Measurements from ENCODE around the gene ZCCHC10. TPM values are rescaled to one million over a fixed set of nuclear protein-coding genes. Genes with fewer than 3 reads are reported as not detected.
A peak's percentile ranks its signal among the peaks of the same experiment; 100 is the strongest.

The ZCCHC10 gene
- total and polyA plus RNA-seq, 2 donors (not counting 1 experiment from before 2014, with no cell fraction given): 7.4 to 33.1 TPM

DNA sequence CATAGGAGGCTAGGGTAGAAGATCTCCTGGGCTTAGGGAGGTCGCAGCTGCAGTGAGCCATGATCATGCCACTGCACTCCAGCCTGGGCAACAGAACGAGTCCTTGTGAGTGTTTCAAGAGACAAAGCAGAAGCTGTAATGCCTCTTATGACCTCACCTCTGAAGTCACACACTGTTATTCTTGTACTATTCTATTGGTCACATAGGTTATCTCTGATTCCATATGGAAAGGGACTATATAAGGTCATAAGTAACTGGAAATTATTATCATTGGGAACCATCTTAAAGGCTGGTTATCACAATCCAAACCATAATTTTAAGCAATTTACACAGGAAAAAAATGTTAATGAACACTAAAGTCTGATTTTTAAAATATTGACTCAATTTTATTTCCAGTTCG, 45.1 kb downstream of the ZCCHC10 start:
- Histone ChIP-seq H2AFZ (ENCODE audit: low read length) (no peak overlapping the region), H3K4me2 (ENCODE audit: extremely low read depth, insufficient read depth, low read length) (no peak overlapping the region), H3K27me3 (ENCODE audit: control insufficient read depth, insufficient read depth, low read length) (no peaks in the 10 kb centered on the region), H3K9me3 (ENCODE audit: control insufficient read depth, insufficient read depth, low read depth, low read length) (no peaks in the 10 kb centered on the region), H4K20me1 (ENCODE audit: control insufficient read depth, extremely low read depth, insufficient read depth, low read length) (no peaks in the 10 kb centered on the region), H3K27ac (ENCODE audit: insufficient read depth, low read length) (no peak overlapping the region), H3K9ac (ENCODE audit: insufficient read depth, low read length) (no peak overlapping the region), H3K79me2 (ENCODE audit: control insufficient read depth, insufficient read depth, low read length) (no peaks in the 10 kb centered on the region), H3K4me3 (replicated peaks in 1 of 4; ENCODE audit: control extremely low read depth in 1 of 4, insufficient read depth in 1 of 4, low read depth in 3 of 4, low read length in 4 of 4) (no peak overlapping the region), H3K36me3 (ENCODE audit: control insufficient read depth, insufficient read depth, low read length) (no peaks in the 10 kb centered on the region), H3K4me1 (ENCODE audit: control insufficient read depth, extremely low read depth, insufficient read depth, low read length) (no peaks in the 10 kb centered on the region)
- TF ChIP-seq EZH2 (IDR thresholded peaks at IDR 0.05; ENCODE audit: low read length, missing control alignments): no peak
- TF ChIP-seq, protein P1, sequence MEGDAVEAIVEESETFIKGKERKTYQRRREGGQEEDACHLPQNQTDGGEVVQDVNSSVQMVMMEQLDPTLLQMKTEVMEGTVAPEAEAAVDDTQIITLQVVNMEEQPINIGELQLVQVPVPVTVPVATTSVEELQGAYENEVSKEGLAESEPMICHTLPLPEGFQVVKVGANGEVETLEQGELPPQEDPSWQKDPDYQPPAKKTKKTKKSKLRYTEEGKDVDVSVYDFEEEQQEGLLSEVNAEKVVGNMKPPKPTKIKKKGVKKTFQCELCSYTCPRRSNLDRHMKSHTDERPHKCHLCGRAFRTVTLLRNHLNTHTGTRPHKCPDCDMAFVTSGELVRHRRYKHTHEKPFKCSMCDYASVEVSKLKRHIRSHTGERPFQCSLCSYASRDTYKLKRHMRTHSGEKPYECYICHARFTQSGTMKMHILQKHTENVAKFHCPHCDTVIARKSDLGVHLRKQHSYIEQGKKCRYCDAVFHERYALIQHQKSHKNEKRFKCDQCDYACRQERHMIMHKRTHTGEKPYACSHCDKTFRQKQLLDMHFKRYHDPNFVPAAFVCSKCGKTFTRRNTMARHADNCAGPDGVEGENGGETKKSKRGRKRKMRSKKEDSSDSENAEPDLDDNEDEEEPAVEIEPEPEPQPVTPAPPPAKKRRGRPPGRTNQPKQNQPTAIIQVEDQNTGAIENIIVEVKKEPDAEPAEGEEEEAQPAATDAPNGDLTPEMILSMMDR (conservative IDR thresholded peaks at IDR 0.05 in 1 of 2, IDR thresholded peaks at IDR 0.05 in 1 of 2; ENCODE audit: low read depth in 1 of 2, low read length in 2 of 2): no peak
- no peak for DNase-seq (ENCODE audit: low read depth in 2 of 2)

DNA sequence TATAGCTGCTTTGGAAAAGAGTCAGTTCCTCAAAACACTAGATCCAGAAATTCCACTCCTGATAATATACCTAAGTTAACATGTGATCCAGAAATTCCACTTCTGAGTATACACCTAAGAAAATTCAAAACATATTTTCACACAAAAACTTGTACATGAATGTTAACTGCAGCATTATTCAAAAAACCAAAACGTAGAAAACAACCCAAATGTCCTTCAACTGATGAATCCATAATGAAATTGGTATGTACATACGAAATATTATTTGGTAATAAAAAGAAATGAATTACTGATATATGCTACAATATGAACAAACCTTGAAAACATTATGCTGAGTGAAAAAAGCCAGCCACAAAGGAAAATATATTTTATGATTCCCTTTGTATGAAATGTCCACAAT, 46.4 kb downstream of the ZCCHC10 start:
- H2AFZ ChIP-seq (ENCODE audit: low read length): no peak overlapping the region
- DNase-seq (ENCODE audit: low read depth in 2 of 2): no peak
- no peak for TF ChIP-seq EZH2 (IDR thresholded peaks at IDR 0.05; ENCODE audit: low read length, missing control alignments)
- TF ChIP-seq, protein P1 (conservative IDR thresholded peaks at IDR 0.05 in 1 of 2, IDR thresholded peaks at IDR 0.05 in 1 of 2; ENCODE audit: low read depth in 1 of 2, low read length in 2 of 2): no peak

DNA sequence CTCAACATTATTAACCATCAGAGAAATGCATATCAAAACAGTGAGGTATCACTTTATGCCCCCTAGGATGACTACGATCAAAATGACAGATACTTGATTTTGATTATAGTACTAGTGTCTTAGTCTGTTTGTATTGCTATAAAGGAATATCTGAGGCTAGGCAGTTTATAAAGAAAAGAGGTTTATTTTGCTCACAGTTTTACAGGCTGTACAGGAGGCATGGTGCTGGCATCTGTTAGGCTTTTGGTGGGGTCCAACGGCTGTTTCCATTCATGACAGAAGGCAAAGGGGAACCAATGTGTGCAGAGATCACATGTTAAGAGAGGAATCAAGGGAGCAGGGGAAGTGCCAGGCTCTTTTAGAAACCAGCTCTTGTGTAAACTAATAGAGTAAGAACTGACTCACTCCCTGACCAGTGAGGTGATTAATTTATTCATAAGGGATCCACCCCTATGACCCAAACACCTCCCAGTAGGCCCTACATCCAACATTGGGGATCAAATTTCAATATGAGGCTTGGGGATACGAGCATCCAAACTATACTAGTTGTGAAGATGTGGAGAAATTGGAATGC, 46.9 kb downstream of the ZCCHC10 start:
- DNase-seq (ENCODE audit: low read depth in 2 of 2): peak; percentile 53 to 65
- H2AFZ ChIP-seq (ENCODE audit: low read length): no peak overlapping the region

More for the DNA sequence above, 46.4 kb downstream of the ZCCHC10 start:
- Histone ChIP-seq H3K27ac (ENCODE audit: insufficient read depth, low read length) (no peak overlapping the region), H3K27me3 (ENCODE audit: control insufficient read depth, insufficient read depth, low read length) (no peaks in the 10 kb centered on the region), H3K79me2 (ENCODE audit: control insufficient read depth, insufficient read depth, low read length) (no peaks in the 10 kb centered on the region), H3K9ac (ENCODE audit: insufficient read depth, low read length) (no peak overlapping the region), H3K36me3 (ENCODE audit: control insufficient read depth, insufficient read depth, low read length) (no peaks in the 10 kb centered on the region), H3K9me3 (ENCODE audit: control insufficient read depth, insufficient read depth, low read depth, low read length) (no peaks in the 10 kb centered on the region), H3K4me1 (ENCODE audit: control insufficient read depth, extremely low read depth, insufficient read depth, low read length) (no peaks in the 10 kb centered on the region), H3K4me3 (replicated peaks in 1 of 4; ENCODE audit: control extremely low read depth in 1 of 4, insufficient read depth in 1 of 4, low read depth in 3 of 4, low read length in 4 of 4) (no peak overlapping the region), H3K4me2 (ENCODE audit: extremely low read depth, insufficient read depth, low read length) (no peak overlapping the region), H4K20me1 (ENCODE audit: control insufficient read depth, extremely low read depth, insufficient read depth, low read length) (no peaks in the 10 kb centered on the region)

More for the DNA sequence above, 46.9 kb downstream of the ZCCHC10 start:
- Histone ChIP-seq H3K27me3 (ENCODE audit: control insufficient read depth, insufficient read depth, low read length) (no peaks in the 10 kb centered on the region), H3K27ac (ENCODE audit: insufficient read depth, low read length) (no peak overlapping the region), H3K9ac (ENCODE audit: insufficient read depth, low read length) (no peak overlapping the region), H3K4me1 (ENCODE audit: control insufficient read depth, extremely low read depth, insufficient read depth, low read length) (no peaks in the 10 kb centered on the region), H3K79me2 (ENCODE audit: control insufficient read depth, insufficient read depth, low read length) (no peaks in the 10 kb centered on the region), H3K4me3 (replicated peaks in 1 of 4; ENCODE audit: control extremely low read depth in 1 of 4, insufficient read depth in 1 of 4, low read depth in 3 of 4, low read length in 4 of 4) (no peak overlapping the region), H3K4me2 (ENCODE audit: extremely low read depth, insufficient read depth, low read length) (no peak overlapping the region), H3K9me3 (ENCODE audit: control insufficient read depth, insufficient read depth, low read depth, low read length) (no peaks in the 10 kb centered on the region), H4K20me1 (ENCODE audit: control insufficient read depth, extremely low read depth, insufficient read depth, low read length) (no peaks in the 10 kb centered on the region), H3K36me3 (ENCODE audit: control insufficient read depth, insufficient read depth, low read length) (no peaks in the 10 kb centered on the region)
- TF ChIP-seq EZH2 (IDR thresholded peaks at IDR 0.05; ENCODE audit: low read length, missing control alignments): no peak
- TF ChIP-seq, protein P1 (conservative IDR thresholded peaks at IDR 0.05 in 1 of 2, IDR thresholded peaks at IDR 0.05 in 1 of 2; ENCODE audit: low read depth in 1 of 2, low read length in 2 of 2): no peak

Data from fibroblast of lung (primary cell).